ENCODE data around the gene SCGB3A1.

GRCh38 chr5:180618829-180619562, 27.7 kb upstream of the SCGB3A1 start:
- TF ChIP-seq POLR2AphosphoS5 (IDR thresholded peaks at IDR 0.05) (no peak), CTCF (IDR thresholded peaks at IDR 0.05) (no peak), EP300 (IDR thresholded peaks at IDR 0.05) (no peak)

Measured in stomach (tissue), 4 donors.